Mesothelial cell of epicardium (in vitro differentiated cells): Measurements from ENCODE around the gene EIF6. TPM values are rescaled to one million over a fixed set of nuclear protein-coding genes. Genes with fewer than 3 reads are reported as not detected.

ENCODE experiments used
- DNase-seq, 2 experiments: peaks; one replicate each; pipeline ENCODE4 v3.0.0; 2021; ENCODE audit warnings: low spot score in 2 of 2; ENCODE audit not compliant: unreplicated experiment in 2 of 2
- H3K27ac Mint-ChIP-seq: 2 replicates; pipeline ENCODE4 v1.8.0; 2021; ENCODE audit warnings: mixed read lengths
- H3K27me3 Mint-ChIP-seq: 2 replicates; pipeline ENCODE4 v1.8.0; 2021; ENCODE audit warnings: low read depth, mixed read lengths
- H3K36me3 Mint-ChIP-seq: 2 replicates; pipeline ENCODE4 v1.8.0; 2021; ENCODE audit warnings: mixed read lengths
- H3K4me1 Mint-ChIP-seq: 2 replicates; pipeline ENCODE4 v1.8.0; 2021; ENCODE audit warnings: mixed read lengths
- H3K4me3 Mint-ChIP-seq: 2 replicates; pipeline ENCODE4 v1.8.0; 2021; ENCODE audit warnings: mild to moderate bottlenecking, moderate library complexity, mixed read lengths
- H3K9me3 Mint-ChIP-seq: 2 replicates; pipeline ENCODE4 v1.8.0; 2021; ENCODE audit warnings: mixed read lengths
- total RNA-seq: library from RNA; stranded (reverse); gene quantifications from 3 replicates; pipeline ENCODE4 v1.2.1, GENCODE V29; 2021
- TF ChIP-seq, protein P1 (sequence below): fragments of 200-600 bp; sonication (generic); IDR thresholded peaks from one replicate; pipeline ENCODE4 v1.5.0; 2021; ENCODE audit warnings: antibody characterized with exemption; ENCODE audit not compliant: unreplicated experiment

Gene EIF6
- total RNA-seq, 1 donor from 2014 or later = 107 TPM

GRCh38 chr20:35238170-35238569, 46.4 kb downstream of the EIF6 start:
- no peak for DNase-seq
- peaks cover 4% of the 10 kb centered on the region for H3K9me3 Mint-ChIP-seq
- TF ChIP-seq, protein P1, sequence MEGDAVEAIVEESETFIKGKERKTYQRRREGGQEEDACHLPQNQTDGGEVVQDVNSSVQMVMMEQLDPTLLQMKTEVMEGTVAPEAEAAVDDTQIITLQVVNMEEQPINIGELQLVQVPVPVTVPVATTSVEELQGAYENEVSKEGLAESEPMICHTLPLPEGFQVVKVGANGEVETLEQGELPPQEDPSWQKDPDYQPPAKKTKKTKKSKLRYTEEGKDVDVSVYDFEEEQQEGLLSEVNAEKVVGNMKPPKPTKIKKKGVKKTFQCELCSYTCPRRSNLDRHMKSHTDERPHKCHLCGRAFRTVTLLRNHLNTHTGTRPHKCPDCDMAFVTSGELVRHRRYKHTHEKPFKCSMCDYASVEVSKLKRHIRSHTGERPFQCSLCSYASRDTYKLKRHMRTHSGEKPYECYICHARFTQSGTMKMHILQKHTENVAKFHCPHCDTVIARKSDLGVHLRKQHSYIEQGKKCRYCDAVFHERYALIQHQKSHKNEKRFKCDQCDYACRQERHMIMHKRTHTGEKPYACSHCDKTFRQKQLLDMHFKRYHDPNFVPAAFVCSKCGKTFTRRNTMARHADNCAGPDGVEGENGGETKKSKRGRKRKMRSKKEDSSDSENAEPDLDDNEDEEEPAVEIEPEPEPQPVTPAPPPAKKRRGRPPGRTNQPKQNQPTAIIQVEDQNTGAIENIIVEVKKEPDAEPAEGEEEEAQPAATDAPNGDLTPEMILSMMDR = no peak
- H3K4me3 Mint-ChIP-seq = no peak overlapping the region
- H3K27me3 Mint-ChIP-seq = no peaks in the 10 kb centered on the region
- peaks cover 3% of the 10 kb centered on the region for H3K36me3 Mint-ChIP-seq
- H3K27ac Mint-ChIP-seq = no peak overlapping the region
- H3K4me1 Mint-ChIP-seq = no peaks in the 10 kb centered on the region

DNA sequence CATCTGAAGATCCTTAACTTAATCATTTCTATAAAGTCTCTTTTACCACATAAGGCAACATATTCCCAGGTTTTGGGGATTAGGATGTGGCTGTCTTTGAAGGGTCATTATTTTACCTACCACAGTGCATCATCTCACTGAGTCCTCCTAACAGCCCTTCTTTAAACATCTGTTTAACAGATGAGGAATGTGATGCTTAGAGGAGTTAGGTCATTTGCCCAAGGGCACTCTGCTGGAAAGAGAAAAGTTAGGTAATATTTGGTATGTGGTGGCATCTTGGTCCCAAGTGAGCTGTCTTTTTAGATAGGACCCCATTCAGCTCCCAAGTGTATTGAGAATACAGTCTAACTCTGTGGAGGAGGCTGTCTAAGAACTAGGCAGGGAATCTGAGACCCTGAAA, 47.1 kb downstream of the EIF6 start:
- no peaks in the 10 kb centered on the region for H3K27me3 Mint-ChIP-seq
- TF ChIP-seq, protein P1 = no peak
- H3K4me1 Mint-ChIP-seq = peaks cover 2% of the 10 kb centered on the region

DNA sequence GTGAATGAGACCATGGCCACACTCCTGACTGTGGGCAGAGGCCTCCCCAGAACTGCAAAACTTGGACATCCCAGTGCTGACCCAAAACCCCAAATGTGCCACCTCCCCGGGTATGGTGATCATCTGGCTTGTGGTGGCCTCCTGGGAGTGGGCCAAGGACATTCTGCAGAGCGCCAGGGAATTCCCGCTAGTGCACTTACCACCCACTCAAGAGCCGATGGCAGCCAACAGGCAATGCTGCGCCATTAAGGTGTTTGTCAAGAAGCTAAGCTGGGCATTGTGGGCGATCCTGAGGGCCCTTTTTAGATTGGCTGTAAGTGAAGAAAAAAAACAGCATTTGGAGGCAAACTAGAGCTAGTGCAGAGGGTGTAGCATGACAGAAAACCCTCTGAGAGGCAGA, 48.7 kb downstream of the EIF6 start:
- Mint-ChIP-seq H3K27ac (no peak overlapping the region), H3K4me1 (peaks cover 4% of the 10 kb centered on the region), H3K27me3 (peaks cover 3% of the 10 kb centered on the region), H3K4me3 (no peak overlapping the region), H3K9me3 (peaks cover 4% of the 10 kb centered on the region), H3K36me3 (peaks cover 3% of the 10 kb centered on the region)
- TF ChIP-seq, protein P1 = no peak
- DNase-seq = no peak

More for the DNA sequence above, 47.1 kb downstream of the EIF6 start:
- Mint-ChIP-seq H3K9me3 (peaks cover 4% of the 10 kb centered on the region), H3K36me3 (peaks cover 3% of the 10 kb centered on the region), H3K27ac (no peak overlapping the region), H3K4me3 (no peak overlapping the region)
- DNase-seq = no peak

GRCh38 chr20:35232575-35232974, 52.0 kb downstream of the EIF6 start:
- peaks cover 4% of the 10 kb centered on the region for H3K9me3 Mint-ChIP-seq
- peaks cover 26% of the 10 kb centered on the region for H3K27me3 Mint-ChIP-seq
- DNase-seq = no peak
- H3K4me3 Mint-ChIP-seq = no peak overlapping the region
- TF ChIP-seq, protein P1 = no peak
- H3K4me1 Mint-ChIP-seq = peaks cover 4% of the 10 kb centered on the region
- no peak overlapping the region for H3K27ac Mint-ChIP-seq
- H3K36me3 Mint-ChIP-seq = peaks cover 3% of the 10 kb centered on the region

Other genes starting within 250 kb of the EIF6 start
- 93.8 to 96.2 TPM (median 95.6 TPM) in 3 replicates for gene TRPC4AP, start 192.0 kb downstream of the EIF6 start, total RNA-seq
- gene EDEM2, start 137.4 kb downstream of the EIF6 start, total RNA-seq = 15.1 to 17.3 TPM (median 16.5 TPM) in 3 replicates
- gene PROCR, start 112.7 kb downstream of the EIF6 start, total RNA-seq = 4.0 to 4.7 TPM (median 4.4 TPM) in 3 replicates
- 0.99 to 1.3 TPM (median 1.1 TPM) in 3 replicates for gene MMP24, start 58.1 kb downstream of the EIF6 start, total RNA-seq
- gene MMP24OS, start 6.7 kb downstream of the EIF6 start, total RNA-seq = 61.4 to 71.9 TPM (median 66.1 TPM) in 3 replicates
- 0.07 TPM in 1 of 3 replicates, not detected in the others for gene FAM83C, start 7.7 kb upstream of the EIF6 start, total RNA-seq
- gene UQCC1, start 127.2 kb upstream of the EIF6 start, total RNA-seq = 51.5 to 65.3 TPM (median 65.0 TPM) in 3 replicates
- 1.1 to 1.4 TPM (median 1.1 TPM) in 3 replicates for gene GDF5, start 153.5 kb upstream of the EIF6 start, total RNA-seq
- 65.5 to 69.6 TPM (median 68.4 TPM) in 3 replicates for gene CEP250, start 170.8 kb upstream of the EIF6 start, total RNA-seq
- gene C20orf173, start 244.9 kb upstream of the EIF6 start, total RNA-seq = not detected in 3 replicates